ENCODE data around the gene FOLR3. TPM values are rescaled to one million over a fixed set of nuclear protein-coding genes. Genes with fewer than 3 reads are reported as not detected.
"Not testable (repeated sequence)": the region's sequence is repeated elsewhere in the genome, so short reads cannot be mapped to it uniquely, and the experiment has no call there.

Gene FOLR3
- total RNA-seq, 6 experiments from 2014 or later: 9.1 to 13.7 (median 10.9) TPM

DNA sequence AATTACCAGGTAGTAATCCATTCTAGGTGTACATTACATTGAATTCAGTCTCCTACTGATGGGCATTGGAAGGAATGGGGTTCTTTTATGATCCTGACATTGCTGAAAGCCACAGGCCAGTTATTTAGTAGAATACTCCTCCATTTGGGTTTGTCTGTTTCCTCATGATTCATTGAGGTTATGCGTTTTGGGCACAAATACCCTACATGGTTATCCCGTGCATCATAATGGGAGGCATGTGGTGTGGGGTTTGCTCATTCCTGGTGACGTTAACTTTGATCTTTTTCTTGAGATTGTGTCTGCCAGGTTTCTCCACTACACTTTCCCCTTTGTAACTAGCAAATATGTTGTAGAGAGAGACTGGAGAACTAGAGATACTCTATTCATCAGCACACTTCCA lies 5.5 kb downstream of the FOLR3 start:
- peaks cover 12% of the 10 kb centered on the region; the same call in 1 of the 2 replicates for H3K9me3 Mint-ChIP-seq
- peaks cover 64% of the 10 kb centered on the region for H3K4me1 Mint-ChIP-seq (ENCODE audit: low read depth)
- peak overlapping the region; percentile 95 for H3K27ac Mint-ChIP-seq
- H3K27me3 Mint-ChIP-seq (ENCODE audit: insufficient read depth): no peaks in the 10 kb centered on the region
- peak; percentile 96 for DNase-seq
- TF ChIP-seq, protein P1, sequence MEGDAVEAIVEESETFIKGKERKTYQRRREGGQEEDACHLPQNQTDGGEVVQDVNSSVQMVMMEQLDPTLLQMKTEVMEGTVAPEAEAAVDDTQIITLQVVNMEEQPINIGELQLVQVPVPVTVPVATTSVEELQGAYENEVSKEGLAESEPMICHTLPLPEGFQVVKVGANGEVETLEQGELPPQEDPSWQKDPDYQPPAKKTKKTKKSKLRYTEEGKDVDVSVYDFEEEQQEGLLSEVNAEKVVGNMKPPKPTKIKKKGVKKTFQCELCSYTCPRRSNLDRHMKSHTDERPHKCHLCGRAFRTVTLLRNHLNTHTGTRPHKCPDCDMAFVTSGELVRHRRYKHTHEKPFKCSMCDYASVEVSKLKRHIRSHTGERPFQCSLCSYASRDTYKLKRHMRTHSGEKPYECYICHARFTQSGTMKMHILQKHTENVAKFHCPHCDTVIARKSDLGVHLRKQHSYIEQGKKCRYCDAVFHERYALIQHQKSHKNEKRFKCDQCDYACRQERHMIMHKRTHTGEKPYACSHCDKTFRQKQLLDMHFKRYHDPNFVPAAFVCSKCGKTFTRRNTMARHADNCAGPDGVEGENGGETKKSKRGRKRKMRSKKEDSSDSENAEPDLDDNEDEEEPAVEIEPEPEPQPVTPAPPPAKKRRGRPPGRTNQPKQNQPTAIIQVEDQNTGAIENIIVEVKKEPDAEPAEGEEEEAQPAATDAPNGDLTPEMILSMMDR (IDR thresholded peaks at IDR 0.05): no peak
- peak overlapping the region; percentile 65 for H3K4me3 Mint-ChIP-seq
- peaks cover 13% of the 10 kb centered on the region; the same call in 1 of the 2 replicates for H3K36me3 Mint-ChIP-seq (ENCODE audit: low read depth)

DNA sequence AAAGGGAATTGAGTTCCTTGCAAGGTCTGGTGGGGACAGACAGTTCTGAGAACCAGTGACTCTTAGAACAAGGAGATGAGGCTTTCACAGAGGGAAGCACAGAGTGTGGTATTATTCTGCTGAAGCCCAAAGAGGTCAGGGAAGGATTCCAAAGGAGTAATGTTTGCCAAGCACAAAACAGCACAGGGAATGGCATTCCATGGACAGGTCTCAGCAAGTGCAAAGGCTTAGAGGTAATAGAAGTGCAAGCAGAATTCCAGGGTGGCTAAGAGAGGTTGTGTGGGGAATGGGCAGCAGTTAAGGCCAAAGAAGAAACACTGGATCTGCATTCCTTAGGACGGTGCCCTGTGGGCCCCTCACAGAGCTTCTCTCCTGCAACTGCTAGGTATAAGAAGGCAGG lies 6.6 kb downstream of the FOLR3 start:
- peak; percentile 37 for DNase-seq
- H3K4me3 Mint-ChIP-seq: peak overlapping the region; percentile 65
- peak overlapping the region; percentile 95 for H3K27ac Mint-ChIP-seq
- not testable (repeated sequence) for H3K36me3 Mint-ChIP-seq (ENCODE audit: low read depth); H3K9me3 Mint-ChIP-seq; H3K27me3 Mint-ChIP-seq (ENCODE audit: insufficient read depth)
- H3K4me1 Mint-ChIP-seq (ENCODE audit: low read depth): peaks cover 61% of the 10 kb centered on the region

DNA sequence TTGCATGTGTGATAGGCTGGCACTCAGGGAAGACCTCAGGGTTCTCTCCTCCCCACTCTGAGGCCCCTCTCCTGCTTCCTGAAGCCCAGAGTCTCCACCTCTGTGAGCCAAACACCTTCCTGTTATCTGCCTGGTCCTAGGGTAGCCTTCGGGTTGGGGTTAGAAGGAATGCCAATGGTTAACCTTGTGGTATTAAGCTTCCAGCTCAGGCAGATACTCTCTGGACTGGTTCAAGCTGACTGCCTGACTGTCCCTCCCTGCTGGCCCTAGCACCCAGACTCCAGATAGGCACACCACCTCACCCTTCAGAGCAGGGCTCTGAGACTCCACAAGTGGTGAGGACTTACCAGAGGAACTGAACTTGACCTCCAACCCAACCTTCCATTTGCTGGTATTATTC lies 7.0 kb downstream of the FOLR3 start:
- not testable (repeated sequence) for H3K4me3 Mint-ChIP-seq; H3K27me3 Mint-ChIP-seq (ENCODE audit: insufficient read depth); H3K36me3 Mint-ChIP-seq (ENCODE audit: low read depth); H3K9me3 Mint-ChIP-seq; DNase-seq
- Mint-ChIP-seq H3K27ac (peak overlapping the region; percentile 95), H3K4me1 (ENCODE audit: low read depth) (peaks cover 63% of the 10 kb centered on the region)

DNA sequence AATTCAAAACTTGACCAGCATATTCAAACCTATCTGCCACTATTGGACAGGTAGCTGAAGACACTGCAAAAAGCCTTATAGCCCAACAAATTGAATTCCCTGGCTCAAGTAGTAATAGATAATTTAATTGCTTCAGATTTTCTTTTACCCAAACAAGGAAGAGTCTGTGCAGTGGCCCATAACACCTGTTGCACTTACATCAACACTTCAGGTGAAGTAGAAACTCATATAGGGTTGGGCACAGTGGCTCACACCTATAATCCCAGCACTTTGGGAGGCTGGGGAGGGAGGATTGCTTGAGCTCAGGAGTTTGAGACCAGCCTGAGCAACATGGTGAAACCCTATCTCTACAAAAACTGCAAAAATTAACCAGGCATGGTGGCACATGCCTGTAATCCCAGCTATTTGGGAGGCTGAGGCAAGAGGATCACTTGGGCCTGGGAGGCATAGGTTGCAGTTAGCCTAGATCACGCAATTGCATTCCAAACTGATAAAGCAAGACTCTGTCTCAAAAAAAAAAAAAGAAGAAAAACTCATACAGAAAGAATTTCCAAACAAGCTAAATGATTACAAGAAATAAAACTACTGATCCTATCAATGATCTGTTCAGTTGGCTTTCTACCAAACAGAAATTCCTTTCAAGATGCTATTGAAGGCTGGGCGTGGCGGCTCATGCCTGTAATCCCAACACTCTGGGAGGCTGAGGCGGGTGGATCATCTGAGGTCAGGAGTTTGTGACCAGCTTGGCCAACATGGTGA lies 9.5 kb downstream of the FOLR3 start:
- H3K9me3 Mint-ChIP-seq: no peaks in the 10 kb centered on the region
- DNase-seq: peak; percentile 94
- peaks cover 1% of the 10 kb centered on the region; the same call in 1 of the 2 replicates for H3K36me3 Mint-ChIP-seq (ENCODE audit: low read depth)
- peak overlapping the region; percentile 9; the same call in 1 of the 2 replicates for H3K4me3 Mint-ChIP-seq
- H3K27me3 Mint-ChIP-seq (ENCODE audit: insufficient read depth): no peaks in the 10 kb centered on the region; the same call in 1 of the 2 replicates
- H3K27ac Mint-ChIP-seq: peak overlapping the region; percentile 92
- TF ChIP-seq, protein P1 (IDR thresholded peaks at IDR 0.05): no peak
- H3K4me1 Mint-ChIP-seq (ENCODE audit: low read depth): peaks cover 59% of the 10 kb centered on the region

DNA sequence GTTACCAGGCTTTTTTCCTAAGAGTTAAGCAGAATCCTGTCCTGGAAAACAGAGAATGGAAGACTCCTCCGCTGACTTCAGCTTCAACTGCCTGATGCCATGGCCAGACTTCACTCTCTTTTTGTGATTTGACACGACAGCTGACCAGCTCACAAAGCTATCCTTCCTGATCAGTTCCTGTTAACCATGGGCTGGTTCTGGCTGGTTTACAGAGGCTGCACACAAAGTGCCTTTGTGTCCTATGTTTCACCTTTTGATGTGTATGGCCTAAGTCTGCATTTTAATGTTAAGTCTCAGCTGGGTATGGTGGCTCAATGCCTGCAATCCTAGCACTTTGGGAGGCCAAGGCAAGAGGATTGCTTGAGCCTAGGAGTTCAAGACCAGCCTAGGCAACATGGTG lies 11.1 kb downstream of the FOLR3 start:
- DNase-seq: no peak
- Mint-ChIP-seq H3K27ac (peak overlapping the region; percentile 77), H3K36me3 (ENCODE audit: low read depth) (no peaks in the 10 kb centered on the region), H3K4me1 (ENCODE audit: low read depth) (peaks cover 42% of the 10 kb centered on the region), H3K9me3 (no peaks in the 10 kb centered on the region), H3K4me3 (no peak overlapping the region), H3K27me3 (ENCODE audit: insufficient read depth) (no peaks in the 10 kb centered on the region; the same call in 1 of the 2 replicates)
- TF ChIP-seq, protein P1 (IDR thresholded peaks at IDR 0.05): no peak

DNA sequence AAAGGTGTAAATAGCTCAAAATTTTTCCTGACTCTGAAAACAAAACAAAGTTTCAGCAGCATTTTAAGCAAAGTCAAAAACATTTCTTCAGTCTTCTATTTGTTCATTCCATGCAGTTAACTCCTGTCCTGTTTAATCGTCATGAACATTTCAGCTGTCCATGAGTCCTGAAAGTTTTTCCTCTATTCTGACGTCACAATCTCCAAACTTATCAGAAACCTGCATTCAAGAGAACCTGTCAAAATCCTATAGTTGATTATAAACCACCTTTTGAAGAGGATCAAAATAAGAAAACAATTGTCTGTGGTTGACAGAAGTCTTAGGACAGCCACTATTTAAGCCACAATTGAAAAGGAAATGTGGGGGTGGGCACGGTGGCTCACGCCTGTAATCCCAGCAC lies 15.4 kb downstream of the FOLR3 start:
- Mint-ChIP-seq H3K9me3 (no peaks in the 10 kb centered on the region), H3K4me1 (ENCODE audit: low read depth) (peaks cover 11% of the 10 kb centered on the region), H3K4me3 (no peak overlapping the region), H3K36me3 (ENCODE audit: low read depth) (no peaks in the 10 kb centered on the region), H3K27ac (no peak overlapping the region), H3K27me3 (ENCODE audit: insufficient read depth) (no peaks in the 10 kb centered on the region; the same call in 1 of the 2 replicates)
- TF ChIP-seq, protein P1 (IDR thresholded peaks at IDR 0.05): no peak
- DNase-seq: no peak

DNA sequence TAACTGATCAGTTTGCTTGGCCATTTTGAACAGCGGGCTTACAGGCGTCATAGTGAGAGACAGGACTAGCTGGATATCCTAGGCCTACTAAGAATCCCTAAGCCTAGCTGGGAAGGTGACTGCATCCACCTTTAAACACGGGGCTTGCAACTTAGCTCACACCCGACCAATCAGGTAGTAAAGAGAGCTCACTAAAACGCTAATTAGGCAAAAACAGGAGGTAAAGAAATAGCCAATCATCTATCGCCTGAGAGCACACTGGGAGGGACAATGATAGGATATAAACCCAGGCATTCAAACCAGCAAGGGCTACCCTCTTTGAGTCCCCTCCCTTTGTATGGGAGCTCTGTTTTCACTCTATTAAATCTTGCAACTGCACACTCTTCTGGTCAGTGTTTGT lies 18.3 kb downstream of the FOLR3 start:
- not testable (repeated sequence) for H3K4me1 Mint-ChIP-seq (ENCODE audit: low read depth); DNase-seq; H3K27me3 Mint-ChIP-seq (ENCODE audit: insufficient read depth); H3K4me3 Mint-ChIP-seq; H3K9me3 Mint-ChIP-seq; H3K36me3 Mint-ChIP-seq (ENCODE audit: low read depth); H3K27ac Mint-ChIP-seq
